Measurements from ENCODE around the gene RIC3.

RIC3 gene

DNA sequence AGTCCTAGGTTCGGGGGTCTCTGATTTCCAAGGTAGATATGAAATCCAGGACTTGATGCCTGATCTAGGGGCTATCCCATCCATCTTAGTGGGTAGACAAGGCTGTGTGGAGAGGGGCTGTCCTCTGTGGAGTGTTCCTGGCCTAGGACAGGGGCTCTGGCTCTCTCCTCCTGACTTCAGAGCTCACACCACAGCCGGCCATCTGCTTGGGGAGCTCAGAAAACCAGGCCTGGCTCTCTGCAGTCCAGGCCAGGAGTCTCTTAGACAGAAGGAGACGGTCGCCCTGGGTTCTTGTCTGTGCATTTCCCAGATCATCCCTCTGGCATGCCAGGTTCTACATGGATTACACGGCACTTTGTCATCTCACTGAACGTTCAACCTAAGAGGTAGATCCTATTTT, 69.9 kb downstream of the RIC3 start:
- DNase-seq (ENCODE audit: low read depth): no peak
- no peak overlapping the region for H3K4me3 ChIP-seq (ENCODE audit: low read depth, low read length)
- in situ Hi-C loops (cut with HindIII; ENCODE audit: low sequenced_read_pairs): no loop called here
- TF ChIP-seq, protein P1, sequence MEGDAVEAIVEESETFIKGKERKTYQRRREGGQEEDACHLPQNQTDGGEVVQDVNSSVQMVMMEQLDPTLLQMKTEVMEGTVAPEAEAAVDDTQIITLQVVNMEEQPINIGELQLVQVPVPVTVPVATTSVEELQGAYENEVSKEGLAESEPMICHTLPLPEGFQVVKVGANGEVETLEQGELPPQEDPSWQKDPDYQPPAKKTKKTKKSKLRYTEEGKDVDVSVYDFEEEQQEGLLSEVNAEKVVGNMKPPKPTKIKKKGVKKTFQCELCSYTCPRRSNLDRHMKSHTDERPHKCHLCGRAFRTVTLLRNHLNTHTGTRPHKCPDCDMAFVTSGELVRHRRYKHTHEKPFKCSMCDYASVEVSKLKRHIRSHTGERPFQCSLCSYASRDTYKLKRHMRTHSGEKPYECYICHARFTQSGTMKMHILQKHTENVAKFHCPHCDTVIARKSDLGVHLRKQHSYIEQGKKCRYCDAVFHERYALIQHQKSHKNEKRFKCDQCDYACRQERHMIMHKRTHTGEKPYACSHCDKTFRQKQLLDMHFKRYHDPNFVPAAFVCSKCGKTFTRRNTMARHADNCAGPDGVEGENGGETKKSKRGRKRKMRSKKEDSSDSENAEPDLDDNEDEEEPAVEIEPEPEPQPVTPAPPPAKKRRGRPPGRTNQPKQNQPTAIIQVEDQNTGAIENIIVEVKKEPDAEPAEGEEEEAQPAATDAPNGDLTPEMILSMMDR (IDR thresholded peaks at IDR 0.05; ENCODE audit: low read depth, low read length, missing control alignments): no peak

DNA sequence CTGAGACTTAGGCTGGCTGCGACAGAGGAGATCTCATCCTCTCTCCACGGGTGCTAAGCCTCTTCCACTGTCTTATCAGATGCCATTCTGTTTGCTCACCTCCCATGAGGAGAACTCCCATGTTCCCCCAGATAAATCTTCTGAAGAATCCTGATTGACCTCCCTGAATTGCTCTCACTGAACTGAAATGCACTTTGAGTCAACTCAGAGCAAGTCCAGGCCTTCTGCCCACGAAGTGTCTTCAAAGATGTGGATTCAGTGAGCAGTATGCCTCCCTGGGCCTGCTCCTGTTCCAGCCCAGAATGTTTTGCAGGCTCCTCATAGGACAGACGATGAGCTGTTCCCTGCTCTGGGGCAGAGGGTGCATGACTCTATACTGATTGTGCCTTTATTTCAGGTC, 70.5 kb downstream of the RIC3 start:
- DNase-seq (ENCODE audit: low read depth): no peak
- H3K4me3 ChIP-seq (ENCODE audit: low read depth, low read length): no peak overlapping the region
- TF ChIP-seq, protein P1 (IDR thresholded peaks at IDR 0.05; ENCODE audit: low read depth, low read length, missing control alignments): no peak
- in situ Hi-C loops (cut with HindIII; ENCODE audit: low sequenced_read_pairs): no loop called here

DNA sequence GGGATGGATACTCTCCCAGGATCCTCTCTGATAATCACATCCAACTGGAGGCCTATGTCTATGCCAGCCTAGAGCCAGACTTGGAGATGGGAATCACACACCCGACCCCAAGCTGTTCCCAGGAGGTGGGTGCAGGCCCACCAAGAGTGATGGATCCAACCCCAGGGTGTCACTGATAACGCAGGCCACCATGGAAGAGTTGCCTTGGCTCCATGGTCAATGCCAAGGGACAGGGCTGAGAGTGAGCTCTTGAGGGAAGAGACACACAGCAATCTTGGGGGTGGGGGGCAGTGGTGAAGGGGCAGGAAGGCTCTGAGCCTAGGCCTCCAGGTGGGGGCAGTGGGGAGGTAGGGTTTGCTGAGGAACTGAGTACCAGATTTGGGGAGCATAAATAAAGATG, 70.9 kb downstream of the RIC3 start:
- no peak for DNase-seq (ENCODE audit: low read depth)
- no peak overlapping the region for H3K4me3 ChIP-seq (ENCODE audit: low read depth, low read length)
- TF ChIP-seq, protein P1 (IDR thresholded peaks at IDR 0.05; ENCODE audit: low read depth, low read length, missing control alignments): no peak
- in situ Hi-C loops (cut with HindIII; ENCODE audit: low sequenced_read_pairs): no loop called here

DNA sequence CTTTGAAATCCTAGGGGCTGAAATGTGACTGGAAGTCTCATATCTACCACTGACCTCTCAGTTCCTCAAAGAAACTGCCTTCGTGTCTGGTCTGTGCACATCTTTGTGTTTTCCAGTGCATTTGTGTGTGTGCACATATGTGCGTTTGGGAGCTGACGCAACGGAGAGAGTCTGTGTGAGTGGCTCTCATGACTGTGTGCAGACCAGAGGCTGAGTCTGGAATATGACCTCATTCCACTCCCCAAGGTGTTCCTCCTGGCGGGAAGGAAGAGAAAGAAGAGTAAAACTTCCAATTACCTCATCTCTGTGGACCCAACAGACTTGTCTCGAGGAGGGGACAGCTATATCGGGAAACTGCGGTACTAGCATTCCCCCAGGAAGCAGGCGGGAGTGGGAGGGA, 71.4 kb downstream of the RIC3 start:
- no peak for DNase-seq (ENCODE audit: low read depth)
- H3K4me3 ChIP-seq (ENCODE audit: low read depth, low read length): no peak overlapping the region
- TF ChIP-seq, protein P1 (IDR thresholded peaks at IDR 0.05; ENCODE audit: low read depth, low read length, missing control alignments): no peak
- in situ Hi-C loops (cut with HindIII; ENCODE audit: low sequenced_read_pairs): no loop called here

DNA sequence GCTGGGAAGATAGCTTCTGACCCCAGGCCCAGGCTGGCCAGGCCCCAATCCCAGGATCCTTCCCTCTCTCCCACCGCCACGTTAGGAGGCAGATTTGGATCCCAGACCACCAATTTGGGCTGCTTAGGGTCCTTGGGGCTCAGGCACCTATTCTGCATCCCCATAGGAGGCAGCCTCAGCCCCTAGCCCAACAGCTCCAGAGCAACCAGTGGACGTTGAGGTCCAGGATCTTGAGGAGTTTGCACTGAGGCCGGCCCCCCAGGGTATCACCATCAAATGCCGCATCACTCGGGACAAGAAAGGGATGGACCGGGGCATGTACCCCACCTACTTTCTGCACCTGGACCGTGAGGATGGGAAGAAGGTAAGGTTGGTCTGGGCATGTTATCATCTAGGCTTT, 71.8 kb downstream of the RIC3 start:
- DNase-seq (ENCODE audit: low read depth): no peak
- H3K4me3 ChIP-seq (ENCODE audit: low read depth, low read length): no peak overlapping the region
- TF ChIP-seq, protein P1 (IDR thresholded peaks at IDR 0.05; ENCODE audit: low read depth, low read length, missing control alignments): no peak
- in situ Hi-C loops (cut with HindIII; ENCODE audit: low sequenced_read_pairs): no loop called here

DNA sequence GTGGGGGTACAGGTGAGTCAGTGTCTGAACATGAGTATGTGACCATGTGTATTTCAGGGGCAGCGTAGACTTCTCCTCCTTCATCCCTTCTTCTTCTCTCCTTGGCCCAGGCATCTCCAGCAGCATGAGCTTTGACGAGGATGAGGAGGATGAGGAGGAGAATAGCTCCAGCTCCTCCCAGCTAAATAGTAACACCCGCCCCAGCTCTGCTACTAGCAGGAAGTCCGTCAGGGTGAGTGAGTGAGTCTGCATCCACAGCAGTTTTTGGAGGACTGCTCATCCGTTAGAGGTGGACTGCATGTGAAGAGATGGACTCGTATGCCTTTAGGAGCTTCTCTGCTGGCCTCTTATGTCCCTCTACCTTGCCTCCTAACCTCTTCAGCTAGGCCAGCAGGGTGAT, 72.2 kb downstream of the RIC3 start:
- no peak for DNase-seq (ENCODE audit: low read depth)
- TF ChIP-seq, protein P1 (IDR thresholded peaks at IDR 0.05; ENCODE audit: low read depth, low read length, missing control alignments): no peak
- in situ Hi-C loops (cut with HindIII; ENCODE audit: low sequenced_read_pairs): no loop called here

More for the DNA sequence above, 72.2 kb downstream of the RIC3 start:
- H3K4me3 ChIP-seq (ENCODE audit: low read depth, low read length): no peak overlapping the region
